GM19397 (cell line): Measurements from ENCODE around the gene DHX57.

Experiments used
- ATAC-seq: cut with Tn5 transposase; IDR thresholded peaks from one replicate; pipeline ENCODE4 v1.9.1; 2021; ENCODE audit warnings: mild to moderate bottlenecking, moderate library complexity; ENCODE audit not compliant: unreplicated experiment

The DHX57 gene

GRCh38 chr2:38754506-38754905, 121.2 kb downstream of the DHX57 start:
- no peak for ATAC-seq

- ATAC-seq: no peak
Observed at GRCh38 chr2:38754049-38754448, 121.7 kb downstream of the DHX57 start.

GRCh38 chr2:38751596-38752410, 123.9 kb downstream of the DHX57 start:
- no peak for ATAC-seq

- peak; percentile 83 for ATAC-seq
Observed at GRCh38 chr2:38750891-38751595, 124.7 kb downstream of the DHX57 start, which contains the start of gene SRSF7. SRSF7 (minus strand) TSS chr2:38751361; CDS start chr2:38751256, 105 bp downstream.

GRCh38 chr2:38750011-38750890, 125.5 kb downstream of the DHX57 start:
- ATAC-seq: peak; percentile 51

GRCh38 chr2:38748943-38749804, 126.6 kb downstream of the DHX57 start:
- ATAC-seq: no peak

- no peak for ATAC-seq
Observed at GRCh38 chr2:38748391-38748790, 127.3 kb downstream of the DHX57 start.

GRCh38 chr2:38747819-38748218, 127.9 kb downstream of the DHX57 start:
- ATAC-seq: no peak
